Mononuclear cell (primary cell): Measurements from ENCODE around the gene KIF25. TPM values are rescaled to one million over a fixed set of nuclear protein-coding genes. Genes with fewer than 3 reads are reported as not detected.

ENCODE experiments used
- H3K27me3 ChIP-seq: 2 replicates; pipeline ENCODE4 v1.6.0; 2011; ENCODE audit warnings: low read length, control low read depth; ENCODE audit not compliant: insufficient read depth
- H3K4me1 ChIP-seq: 2 replicates; pipeline ENCODE4 v1.5.1; 2011; ENCODE audit warnings: mild to moderate bottlenecking, low read length, control low read depth; ENCODE audit not compliant: insufficient read depth
- H3K4me3 ChIP-seq: 2 replicates; pipeline ENCODE4 v1.5.1; 2011; ENCODE audit warnings: mild to moderate bottlenecking, low read length, moderate library complexity
- H3K9me3 ChIP-seq: 2 replicates; pipeline ENCODE4 v1.5.1; 2011; ENCODE audit warnings: low read depth, mild to moderate bottlenecking, control low read depth, low read length
- total RNA-seq: library from RNA; depleted of rRNA; stranded (reverse); fragments of >200 nt; gene quantifications from one replicate; pipeline ENCODE4 v1.2.3, GENCODE V29; 2012

KIF25 gene
- total RNA-seq, 1 donor = not detected

DNA sequence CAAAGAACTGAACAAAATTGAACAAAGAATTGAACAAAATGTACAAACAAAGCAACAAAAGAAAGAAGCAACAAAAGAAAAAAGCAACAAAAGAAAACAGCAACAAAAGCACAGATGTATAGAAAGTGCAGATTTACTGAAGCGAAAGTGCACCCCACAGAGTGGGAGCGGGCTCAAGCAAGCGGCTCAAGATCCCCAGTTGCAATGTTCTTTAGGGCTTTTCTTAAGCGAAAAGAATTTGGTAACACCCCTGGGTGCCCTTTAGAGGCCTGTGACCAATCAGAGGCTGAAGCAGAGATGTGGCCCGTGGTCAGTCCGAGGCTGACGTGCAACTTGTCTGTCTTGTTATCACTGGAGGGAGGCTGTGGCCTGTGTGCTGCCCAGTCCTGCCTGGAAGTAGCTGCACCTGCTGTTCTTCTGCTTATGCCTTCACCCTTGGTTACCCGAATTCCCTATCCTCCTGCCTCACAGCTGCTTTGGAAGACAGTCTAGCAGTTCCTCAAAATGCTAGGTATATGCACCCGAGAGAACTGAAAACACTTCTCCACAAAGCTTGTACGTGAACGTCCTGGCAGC, 13.2 kb upstream of the KIF25 start:
- Histone ChIP-seq H3K4me3 (no peak overlapping the region), H3K4me1 (no peaks in the 10 kb centered on the region), H3K27me3 (no peaks in the 10 kb centered on the region), H3K9me3 (no peaks in the 10 kb centered on the region)

GRCh38 chr6:167984876-167985604, 12.4 kb upstream of the KIF25 start:
- no peaks in the 10 kb centered on the region for H3K4me1 ChIP-seq
- no peaks in the 10 kb centered on the region for H3K27me3 ChIP-seq
- no peak overlapping the region for H3K4me3 ChIP-seq
- no peaks in the 10 kb centered on the region for H3K9me3 ChIP-seq

GRCh38 chr6:167985911-167986595, 11.4 kb upstream of the KIF25 start:
- Histone ChIP-seq H3K27me3 (no peaks in the 10 kb centered on the region), H3K9me3 (no peaks in the 10 kb centered on the region), H3K4me3 (no peak overlapping the region), H3K4me1 (no peaks in the 10 kb centered on the region)

DNA sequence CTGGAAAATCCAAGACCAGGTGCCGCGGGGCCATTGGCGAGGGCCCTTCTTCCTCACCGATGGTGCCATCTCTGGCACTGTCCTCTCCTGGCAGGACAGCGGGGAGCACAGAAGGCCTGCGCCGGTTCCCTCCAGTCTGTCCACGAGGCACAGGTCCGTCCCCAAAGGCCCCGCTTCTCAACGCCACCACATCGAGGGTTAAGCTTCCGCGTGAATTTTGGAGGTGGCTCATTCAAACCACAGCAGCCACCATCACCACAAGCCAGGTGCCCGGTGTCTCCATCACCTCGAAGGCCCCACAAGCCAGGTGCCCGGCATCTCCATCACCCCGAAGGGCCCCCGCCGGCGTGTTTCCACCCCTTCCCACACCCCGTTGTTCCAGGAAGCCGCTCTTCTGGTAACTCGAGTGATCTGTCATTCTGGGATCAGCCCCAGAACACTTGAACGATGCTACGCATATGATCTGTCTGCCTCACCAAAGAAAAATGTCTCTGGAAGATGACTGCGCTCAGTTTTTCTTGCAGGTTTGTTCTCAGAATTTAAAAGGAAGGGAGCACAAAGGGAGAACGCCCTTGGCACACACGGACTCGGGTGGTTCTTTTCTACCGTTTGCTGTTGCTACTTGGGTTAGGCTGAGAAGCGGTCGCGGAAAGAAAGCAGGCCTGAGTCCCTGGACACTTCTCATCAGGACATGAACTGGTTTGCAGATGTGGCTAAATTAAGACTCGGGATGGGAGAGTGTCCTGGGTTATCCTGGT, 9.9 kb upstream of the KIF25 start:
- Histone ChIP-seq H3K27me3 (no peaks in the 10 kb centered on the region), H3K9me3 (no peaks in the 10 kb centered on the region), H3K4me3 (no peak overlapping the region), H3K4me1 (no peaks in the 10 kb centered on the region)

GRCh38 chr6:167988154-167988495, 9.3 kb upstream of the KIF25 start:
- no peaks in the 10 kb centered on the region for H3K9me3 ChIP-seq
- no peaks in the 10 kb centered on the region for H3K4me1 ChIP-seq
- no peak overlapping the region for H3K4me3 ChIP-seq
- no peaks in the 10 kb centered on the region for H3K27me3 ChIP-seq

DNA sequence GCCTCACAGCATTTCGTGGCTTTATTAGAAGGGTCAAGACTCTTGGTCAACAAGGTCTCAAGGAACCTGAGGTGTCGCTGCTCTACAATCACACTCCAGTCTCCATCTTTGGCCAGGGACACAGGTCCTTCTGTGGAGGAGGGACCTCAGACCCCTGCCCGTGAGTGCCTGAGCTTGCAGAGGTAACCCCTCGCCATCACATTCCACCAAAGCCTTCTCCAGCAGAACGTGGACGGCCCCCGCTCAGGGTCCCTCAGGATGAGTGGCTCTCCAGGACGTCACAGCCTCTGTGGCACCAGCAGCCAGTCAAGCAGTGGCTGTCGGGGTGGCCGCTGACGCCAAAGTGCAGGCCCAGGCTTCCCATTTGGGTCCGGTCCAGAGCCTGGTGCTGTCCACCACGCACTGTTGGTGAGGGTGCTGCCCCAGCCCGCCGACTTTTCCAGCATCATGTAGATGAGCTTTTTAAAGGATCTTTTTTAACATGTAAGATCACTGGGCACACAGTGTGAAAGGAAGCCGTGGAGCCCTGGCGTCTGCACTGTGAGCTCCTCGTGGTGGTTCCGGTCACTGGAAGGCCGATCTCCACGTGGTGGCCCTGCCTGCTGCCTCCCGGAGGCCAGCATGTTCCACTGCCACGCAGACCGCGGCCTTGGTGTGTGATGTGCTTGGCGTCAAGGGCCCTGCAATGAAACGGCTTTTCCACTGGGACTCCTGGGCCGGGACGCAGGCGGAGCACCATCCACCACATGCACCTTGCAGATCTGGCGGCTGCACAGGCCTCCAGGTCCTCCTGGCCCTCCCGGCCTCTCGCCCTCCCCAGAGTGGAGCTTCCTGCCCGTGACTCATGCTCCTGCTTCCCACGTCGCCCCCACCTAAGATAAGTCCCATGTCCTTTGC, 8.3 kb upstream of the KIF25 start:
- H3K9me3 ChIP-seq = no peaks in the 10 kb centered on the region
- no peaks in the 10 kb centered on the region for H3K4me1 ChIP-seq
- H3K4me3 ChIP-seq = no peak overlapping the region
- H3K27me3 ChIP-seq = no peaks in the 10 kb centered on the region

DNA sequence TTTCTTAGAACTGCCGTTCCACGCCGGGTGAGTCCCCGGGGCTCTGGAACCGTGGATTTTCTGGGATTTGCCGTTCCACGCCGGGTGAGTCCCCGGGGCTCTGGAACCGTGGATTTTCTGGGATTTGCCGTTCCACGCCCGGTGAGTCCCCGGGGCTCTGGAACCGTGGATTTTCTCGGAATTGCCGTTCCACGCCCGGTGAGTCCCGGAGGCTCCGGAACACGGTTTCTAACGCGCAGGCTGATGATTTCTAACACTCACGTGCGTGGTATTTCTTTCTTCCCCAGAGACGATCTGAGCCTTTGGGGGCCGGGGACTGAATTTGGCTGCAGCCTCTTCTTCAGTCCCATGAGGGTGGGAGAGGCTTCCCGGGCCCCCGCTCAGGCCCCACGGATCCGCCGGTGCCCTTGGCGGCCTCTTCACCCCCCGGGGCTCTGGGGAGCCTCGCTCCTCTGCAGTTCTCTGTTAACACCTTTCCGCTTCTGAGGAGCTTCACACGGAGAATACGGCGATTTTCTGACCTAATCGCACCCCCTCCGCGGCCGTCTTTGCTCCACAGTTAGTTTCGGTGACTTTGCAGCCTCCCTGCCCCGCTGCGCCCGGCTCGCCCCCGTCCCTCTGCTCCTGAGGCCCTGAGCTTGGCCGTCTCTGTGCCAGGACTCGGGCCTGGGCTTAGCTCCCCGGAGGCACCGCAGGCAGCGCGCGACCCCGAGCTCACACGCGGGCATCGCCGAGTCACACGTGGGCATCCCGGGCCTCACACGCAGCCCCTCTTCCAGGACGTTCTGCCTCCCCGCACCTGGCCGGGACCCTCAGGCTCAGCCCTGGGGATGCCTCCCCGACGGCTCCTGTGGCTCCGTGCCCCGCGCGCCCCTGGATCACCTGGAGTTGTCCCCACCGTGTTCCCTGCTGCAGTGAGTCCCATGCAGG, 7.2 kb upstream of the KIF25 start:
- no peaks in the 10 kb centered on the region for H3K9me3 ChIP-seq
- no peaks in the 10 kb centered on the region for H3K27me3 ChIP-seq
- H3K4me1 ChIP-seq = no peaks in the 10 kb centered on the region
- no peak overlapping the region for H3K4me3 ChIP-seq

DNA sequence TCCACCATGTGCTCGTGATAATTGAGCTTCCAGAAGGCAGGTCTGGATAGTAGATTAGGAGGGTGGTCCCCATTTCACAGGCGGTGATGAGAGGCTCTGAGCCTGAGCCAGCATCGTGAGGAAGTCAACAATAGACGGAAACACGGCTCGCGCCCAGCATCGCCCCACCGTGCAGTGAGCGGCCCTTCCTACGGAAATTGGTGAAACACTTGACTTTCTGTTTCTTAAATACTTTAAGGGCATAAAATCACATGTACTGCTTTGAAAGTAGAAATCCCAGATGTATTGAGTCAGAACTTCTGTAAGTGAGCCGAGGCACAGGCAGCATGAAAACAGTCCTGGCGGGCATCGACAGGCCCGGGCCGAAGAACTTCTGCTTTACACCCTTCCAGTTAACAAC, 4.3 kb upstream of the KIF25 start:
- Histone ChIP-seq H3K4me1 (no peaks in the 10 kb centered on the region), H3K27me3 (no peaks in the 10 kb centered on the region), H3K4me3 (no peak overlapping the region), H3K9me3 (no peaks in the 10 kb centered on the region)

DNA sequence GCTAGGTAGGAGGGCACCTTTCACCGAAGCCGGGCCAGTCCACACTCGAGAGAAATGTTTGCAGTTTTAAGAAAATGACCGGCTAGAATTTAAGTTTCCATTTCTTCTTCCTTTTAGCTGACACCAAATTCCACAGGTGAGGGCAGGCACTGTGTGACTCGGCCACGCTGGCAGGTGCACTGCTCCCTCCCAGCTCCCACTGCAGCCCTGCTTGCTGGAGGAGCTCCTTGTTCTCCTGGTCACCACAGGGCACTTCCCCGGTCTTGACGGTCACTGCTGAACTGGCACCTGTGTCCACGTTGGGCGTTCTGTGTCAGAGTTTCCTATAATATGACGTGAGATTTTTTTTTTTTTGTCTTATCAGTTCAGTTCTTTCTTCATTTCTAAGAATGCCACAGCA, 3.6 kb upstream of the KIF25 start:
- no peak overlapping the region for H3K4me3 ChIP-seq
- H3K9me3 ChIP-seq = no peaks in the 10 kb centered on the region
- no peaks in the 10 kb centered on the region for H3K4me1 ChIP-seq
- H3K27me3 ChIP-seq = no peaks in the 10 kb centered on the region

DNA sequence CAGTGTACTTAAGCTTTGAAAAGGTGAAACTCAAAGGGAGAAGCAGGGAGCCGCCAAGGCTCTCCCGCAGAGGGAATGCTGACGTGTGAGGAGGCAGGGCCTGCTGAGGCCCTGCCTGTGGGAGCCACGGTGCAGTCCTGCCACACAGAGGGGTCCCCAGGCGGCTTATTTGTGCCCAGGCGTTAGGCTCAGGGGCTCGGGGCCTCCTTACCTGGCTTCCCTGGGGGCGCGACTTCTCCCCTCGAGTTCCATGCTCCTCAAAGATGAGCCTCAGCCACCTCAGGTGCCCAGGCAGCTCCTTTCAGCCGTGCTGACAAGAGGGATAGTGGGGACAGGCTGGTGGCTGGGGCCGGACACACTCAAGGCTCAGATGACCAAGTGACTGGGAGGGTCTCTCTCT, 2.2 kb upstream of the KIF25 start:
- H3K9me3 ChIP-seq = no peaks in the 10 kb centered on the region
- no peaks in the 10 kb centered on the region for H3K27me3 ChIP-seq
- H3K4me3 ChIP-seq = no peak overlapping the region
- H3K4me1 ChIP-seq = no peaks in the 10 kb centered on the region

- Histone ChIP-seq H3K4me3 (no peak overlapping the region), H3K9me3 (no peaks in the 10 kb centered on the region), H3K27me3 (no peaks in the 10 kb centered on the region), H3K4me1 (no peaks in the 10 kb centered on the region)
Observed at GRCh38 chr6:167995731-167996151, 1.7 kb upstream of the KIF25 start.

GRCh38 chr6:167996424-167997199, 859 bp upstream of the KIF25 start:
- no peaks in the 10 kb centered on the region for H3K27me3 ChIP-seq
- H3K9me3 ChIP-seq = no peaks in the 10 kb centered on the region
- no peak overlapping the region for H3K4me3 ChIP-seq
- no peaks in the 10 kb centered on the region for H3K4me1 ChIP-seq

GRCh38 chr6:167998215-167998614, 744 bp downstream of the KIF25 start:
- no peaks in the 10 kb centered on the region for H3K4me1 ChIP-seq
- no peaks in the 10 kb centered on the region for H3K27me3 ChIP-seq
- H3K9me3 ChIP-seq = no peaks in the 10 kb centered on the region
- no peak overlapping the region for H3K4me3 ChIP-seq
